ENCODE results near the gene ACOT7. TPM values are rescaled to one million over a fixed set of nuclear protein-coding genes. Genes with fewer than 3 reads are reported as not detected.

ACOT7 gene
- total and polyA plus RNA-seq, 2 experiments from 2014 or later, result 167 to 169 TPM

DNA sequence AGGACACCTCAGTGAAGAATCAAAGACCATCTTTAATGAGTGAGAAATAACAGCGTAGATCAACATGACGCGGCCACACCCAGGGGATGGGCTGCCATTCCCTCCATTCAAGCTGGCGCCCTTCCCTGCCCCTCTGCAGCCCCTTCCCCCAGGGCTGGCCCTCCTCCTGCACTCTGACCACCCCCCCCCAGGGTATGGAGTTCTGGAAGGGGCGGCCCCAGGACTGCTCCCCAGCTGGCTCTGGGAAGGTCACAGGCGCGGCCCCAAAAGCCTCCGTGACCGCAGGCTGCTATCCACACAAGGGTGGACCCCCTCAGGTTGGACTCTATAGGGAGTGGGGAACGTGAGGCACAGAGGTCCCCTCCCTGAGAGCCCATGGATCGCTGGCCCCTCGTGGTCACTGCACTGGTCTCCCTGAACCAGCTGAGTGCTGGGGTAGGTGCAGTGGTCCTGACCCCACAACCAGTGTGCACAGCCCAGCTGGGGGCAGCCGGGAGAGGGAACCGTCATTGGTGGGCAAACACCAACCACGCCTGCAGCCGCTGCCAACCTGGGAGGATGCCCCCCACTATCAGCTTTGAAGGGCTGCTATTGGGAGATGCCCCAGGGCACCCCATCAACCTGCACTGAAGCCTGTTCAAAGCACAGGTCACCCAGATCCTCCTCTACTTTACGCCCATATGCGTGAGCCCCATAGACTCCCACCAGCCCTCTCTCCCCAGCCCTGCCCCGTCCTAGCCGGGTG, 116.6 kb downstream of the ACOT7 start (continued):
- TF ChIP-seq, protein P1, sequence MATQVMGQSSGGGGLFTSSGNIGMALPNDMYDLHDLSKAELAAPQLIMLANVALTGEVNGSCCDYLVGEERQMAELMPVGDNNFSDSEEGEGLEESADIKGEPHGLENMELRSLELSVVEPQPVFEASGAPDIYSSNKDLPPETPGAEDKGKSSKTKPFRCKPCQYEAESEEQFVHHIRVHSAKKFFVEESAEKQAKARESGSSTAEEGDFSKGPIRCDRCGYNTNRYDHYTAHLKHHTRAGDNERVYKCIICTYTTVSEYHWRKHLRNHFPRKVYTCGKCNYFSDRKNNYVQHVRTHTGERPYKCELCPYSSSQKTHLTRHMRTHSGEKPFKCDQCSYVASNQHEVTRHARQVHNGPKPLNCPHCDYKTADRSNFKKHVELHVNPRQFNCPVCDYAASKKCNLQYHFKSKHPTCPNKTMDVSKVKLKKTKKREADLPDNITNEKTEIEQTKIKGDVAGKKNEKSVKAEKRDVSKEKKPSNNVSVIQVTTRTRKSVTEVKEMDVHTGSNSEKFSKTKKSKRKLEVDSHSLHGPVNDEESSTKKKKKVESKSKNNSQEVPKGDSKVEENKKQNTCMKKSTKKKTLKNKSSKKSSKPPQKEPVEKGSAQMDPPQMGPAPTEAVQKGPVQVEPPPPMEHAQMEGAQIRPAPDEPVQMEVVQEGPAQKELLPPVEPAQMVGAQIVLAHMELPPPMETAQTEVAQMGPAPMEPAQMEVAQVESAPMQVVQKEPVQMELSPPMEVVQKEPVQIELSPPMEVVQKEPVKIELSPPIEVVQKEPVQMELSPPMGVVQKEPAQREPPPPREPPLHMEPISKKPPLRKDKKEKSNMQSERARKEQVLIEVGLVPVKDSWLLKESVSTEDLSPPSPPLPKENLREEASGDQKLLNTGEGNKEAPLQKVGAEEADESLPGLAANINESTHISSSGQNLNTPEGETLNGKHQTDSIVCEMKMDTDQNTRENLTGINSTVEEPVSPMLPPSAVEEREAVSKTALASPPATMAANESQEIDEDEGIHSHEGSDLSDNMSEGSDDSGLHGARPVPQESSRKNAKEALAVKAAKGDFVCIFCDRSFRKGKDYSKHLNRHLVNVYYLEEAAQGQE (IDR thresholded peaks at IDR 0.05; ENCODE audit: unreplicated experiment), result no peak
- TF ChIP-seq, protein P2, sequence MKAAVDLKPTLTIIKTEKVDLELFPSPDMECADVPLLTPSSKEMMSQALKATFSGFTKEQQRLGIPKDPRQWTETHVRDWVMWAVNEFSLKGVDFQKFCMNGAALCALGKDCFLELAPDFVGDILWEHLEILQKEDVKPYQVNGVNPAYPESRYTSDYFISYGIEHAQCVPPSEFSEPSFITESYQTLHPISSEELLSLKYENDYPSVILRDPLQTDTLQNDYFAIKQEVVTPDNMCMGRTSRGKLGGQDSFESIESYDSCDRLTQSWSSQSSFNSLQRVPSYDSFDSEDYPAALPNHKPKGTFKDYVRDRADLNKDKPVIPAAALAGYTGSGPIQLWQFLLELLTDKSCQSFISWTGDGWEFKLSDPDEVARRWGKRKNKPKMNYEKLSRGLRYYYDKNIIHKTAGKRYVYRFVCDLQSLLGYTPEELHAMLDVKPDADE (IDR thresholded peaks at IDR 0.05), result no peak

DNA sequence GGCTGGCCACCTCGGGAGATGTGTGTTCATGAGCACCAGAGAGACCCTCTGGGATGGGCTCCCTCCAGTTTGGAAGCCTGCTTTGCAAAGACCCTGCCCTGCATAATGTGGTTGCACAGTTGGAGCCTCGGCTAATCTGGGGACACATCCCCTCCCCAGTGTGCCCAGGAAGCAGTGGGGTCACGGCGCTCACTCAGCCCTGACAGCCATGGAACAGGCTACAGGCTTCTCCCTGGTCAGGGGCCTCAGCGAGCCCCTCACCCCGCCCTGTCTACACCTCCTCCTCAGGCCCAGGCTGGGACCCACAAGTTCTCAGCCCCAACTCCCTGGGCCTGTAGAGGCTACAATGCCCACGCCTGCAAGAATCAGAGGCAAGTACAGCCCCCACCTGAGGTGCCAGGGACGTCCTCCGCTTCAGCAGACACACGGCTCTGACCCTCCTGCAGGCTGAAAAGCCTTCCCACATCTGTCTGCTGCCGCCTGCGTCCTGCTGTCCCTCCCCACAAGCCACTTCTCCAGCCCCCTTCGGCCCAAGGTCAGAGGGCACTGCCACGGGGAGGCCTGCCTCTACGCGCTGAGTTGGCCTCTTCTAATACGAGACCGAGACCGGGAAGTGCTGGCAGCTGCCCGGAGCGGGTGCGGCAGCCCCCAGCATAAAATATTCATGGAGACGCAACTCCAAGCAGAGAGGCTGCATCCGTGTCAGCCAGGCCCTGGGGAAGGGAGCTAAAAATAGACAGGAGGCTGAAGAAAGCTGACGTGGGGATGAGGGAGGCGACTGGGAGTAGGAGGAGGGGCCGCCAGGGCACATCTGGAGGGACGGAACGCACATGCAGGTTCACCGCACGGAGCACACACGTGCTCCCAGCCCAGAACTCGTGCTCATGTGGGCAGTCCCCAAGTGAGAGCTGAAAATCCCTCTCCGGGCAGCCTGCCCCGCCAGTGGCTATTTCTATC, 117.5 kb downstream of the ACOT7 start:
- H3K36me3 ChIP-seq (ENCODE audit: insufficient read depth), result no peaks in the 10 kb centered on the region
- ATAC-seq, result no peak
- TF ChIP-seq EZH2phosphoT487 (IDR thresholded peaks at IDR 0.05; ENCODE audit: unreplicated experiment) (no peak), POLR2AphosphoS5 (IDR thresholded peaks at IDR 0.05; ENCODE audit: low read depth) (no peak), EZH2 (IDR thresholded peaks at IDR 0.05; ENCODE audit: low read depth, unreplicated experiment) (no peak), STAT1 (IDR thresholded peaks at IDR 0.05; ENCODE audit: unreplicated experiment) (no peak)
- TF ChIP-seq, protein P1 (IDR thresholded peaks at IDR 0.05; ENCODE audit: unreplicated experiment), result no peak

More for the DNA sequence above, 117.5 kb downstream of the ACOT7 start:
- Histone ChIP-seq H3K27ac (ENCODE audit: low read depth) (0 out of 2 replicates have a peak overlapping the region, but pooled peaks have one; percentile 26), H3K27me3 (ENCODE audit: insufficient read depth) (no peaks in the 10 kb centered on the region), H3K4me2 (no peak overlapping the region), H4K20me1 (replicated peaks; ENCODE audit: insufficient read depth) (no peaks in the 10 kb centered on the region; the same call in 1 of the 2 replicates), H2AFZ (no peak overlapping the region), H3K4me3 (no peak overlapping the region), H3K4me1 (ENCODE audit: insufficient read depth) (peaks cover 5% of the 10 kb centered on the region; the same call in 1 of the 2 replicates), H3F3A (replicated peaks; ENCODE audit: low read depth) (no peaks in the 10 kb centered on the region), H3K79me2 (replicated peaks; ENCODE audit: insufficient read depth) (no peaks in the 10 kb centered on the region), H3K9me2 (ENCODE audit: insufficient read depth) (no peaks in the 10 kb centered on the region)
- Mint-ChIP-seq H3K27me3 (ENCODE audit: insufficient read depth, low read depth, poor library complexity) (peaks cover 18% of the 10 kb centered on the region), H3K4me1 (peaks cover 31% of the 10 kb centered on the region), H3K9me3 (no peaks in the 10 kb centered on the region), H3K36me3 (ENCODE audit: low read depth) (peaks cover 4% of the 10 kb centered on the region; the same call in 1 of the 3 replicates), H3K27ac (peak overlapping the region; percentile 84), H3K4me3 (no peak overlapping the region; the same call in 2 of the 3 replicates)
- peak; percentile 36 for DNase-seq (ENCODE audit: low spot score)

Measured in GM23338 (cell line).